GM12873 (cell line): ENCODE data around the gene TOR1A.

Experiments
- TF ChIP-seq, protein P1 (sequence below): IDR thresholded peaks from 2 replicates; pipeline ENCODE4 v1.5.1; 2012; ENCODE audit warnings: low read depth, mild to moderate bottlenecking, moderate library complexity, low read length, control low read depth; ENCODE audit not compliant: insufficient read depth; ENCODE audit errors: missing control alignments

The TOR1A gene

DNA sequence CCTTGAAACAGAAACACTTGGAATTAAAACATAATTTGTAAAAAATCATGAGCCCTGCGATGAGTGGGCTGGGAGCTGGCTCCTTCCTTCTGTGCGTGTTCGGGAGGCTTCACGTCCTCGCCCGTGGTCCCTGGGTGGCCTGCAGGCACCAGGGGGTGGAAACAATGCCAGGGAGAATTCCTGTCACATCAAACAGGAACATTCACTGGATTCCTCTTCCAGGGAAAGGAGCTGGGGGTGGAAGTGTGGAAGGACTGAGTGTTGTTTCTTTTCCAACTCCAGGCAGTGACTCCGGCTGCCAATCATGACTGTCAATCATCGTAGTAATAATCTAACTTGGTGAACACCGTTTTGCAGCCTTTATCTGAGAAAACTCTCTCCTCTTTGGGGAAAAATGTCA is 10.3 kb downstream of the TOR1A start:
- TF ChIP-seq, protein P1, sequence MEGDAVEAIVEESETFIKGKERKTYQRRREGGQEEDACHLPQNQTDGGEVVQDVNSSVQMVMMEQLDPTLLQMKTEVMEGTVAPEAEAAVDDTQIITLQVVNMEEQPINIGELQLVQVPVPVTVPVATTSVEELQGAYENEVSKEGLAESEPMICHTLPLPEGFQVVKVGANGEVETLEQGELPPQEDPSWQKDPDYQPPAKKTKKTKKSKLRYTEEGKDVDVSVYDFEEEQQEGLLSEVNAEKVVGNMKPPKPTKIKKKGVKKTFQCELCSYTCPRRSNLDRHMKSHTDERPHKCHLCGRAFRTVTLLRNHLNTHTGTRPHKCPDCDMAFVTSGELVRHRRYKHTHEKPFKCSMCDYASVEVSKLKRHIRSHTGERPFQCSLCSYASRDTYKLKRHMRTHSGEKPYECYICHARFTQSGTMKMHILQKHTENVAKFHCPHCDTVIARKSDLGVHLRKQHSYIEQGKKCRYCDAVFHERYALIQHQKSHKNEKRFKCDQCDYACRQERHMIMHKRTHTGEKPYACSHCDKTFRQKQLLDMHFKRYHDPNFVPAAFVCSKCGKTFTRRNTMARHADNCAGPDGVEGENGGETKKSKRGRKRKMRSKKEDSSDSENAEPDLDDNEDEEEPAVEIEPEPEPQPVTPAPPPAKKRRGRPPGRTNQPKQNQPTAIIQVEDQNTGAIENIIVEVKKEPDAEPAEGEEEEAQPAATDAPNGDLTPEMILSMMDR, result no peak

DNA sequence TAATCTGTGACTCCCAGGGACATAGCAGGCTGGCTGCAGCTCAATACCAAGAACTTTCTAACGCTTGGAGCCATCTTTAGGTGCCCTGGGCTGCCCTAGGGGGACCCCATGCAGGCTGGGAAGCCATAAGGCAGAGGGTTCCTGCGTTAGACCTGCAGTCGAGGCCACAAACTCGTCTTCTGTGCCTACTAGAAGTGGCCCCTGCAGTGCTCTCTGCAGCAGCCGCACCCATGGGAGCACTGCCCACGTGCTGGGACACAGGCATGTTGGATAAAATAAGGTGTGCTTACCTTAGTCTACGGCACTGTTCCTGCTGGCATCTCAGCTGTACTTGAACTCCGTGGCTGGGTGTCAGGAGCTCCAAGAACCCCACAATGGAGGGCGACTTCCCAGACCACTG is 11.6 kb downstream of the TOR1A start:
- TF ChIP-seq, protein P1, result no peak

DNA sequence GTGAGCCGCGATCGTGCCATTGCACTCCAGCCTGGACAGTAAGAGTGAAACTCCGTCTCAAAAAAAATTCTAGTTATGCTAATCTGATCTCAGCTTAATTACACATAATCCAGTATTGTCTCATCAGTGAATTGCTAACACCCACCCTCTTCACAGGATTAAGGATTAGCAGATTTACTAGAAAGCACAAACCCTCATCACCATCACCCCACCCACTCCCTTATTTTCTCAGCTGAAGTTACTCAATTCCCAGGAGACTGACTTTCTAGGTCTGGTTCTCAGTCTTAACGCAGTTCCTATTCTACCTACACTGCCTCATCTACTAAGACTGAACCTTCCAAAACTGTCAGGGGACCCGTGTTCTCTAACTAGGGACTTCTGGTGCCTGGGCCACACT is 12.0 kb downstream of the TOR1A start:
- TF ChIP-seq, protein P1, result no peak

GRCh38 chr9:129810788-129811187 is 13.1 kb downstream of the TOR1A start:
- TF ChIP-seq, protein P1, result no peak

- TF ChIP-seq, protein P1, result no peak
These were observed 13.8 kb downstream of the TOR1A start for GRCh38 chr9:129810116-129810515.

- TF ChIP-seq, protein P1, result no peak
These were observed 14.6 kb downstream of the TOR1A start for GRCh38 chr9:129809346-129809745.

- TF ChIP-seq, protein P1, result no peak
These were observed 17.9 kb downstream of the TOR1A start for GRCh38 chr9:129806061-129806460.
